ENCODE measurements around the gene HSD17B4.
"Not testable (repeated sequence)": the region's sequence is repeated elsewhere in the genome, so short reads cannot be mapped to it uniquely, and the experiment has no call there.

HSD17B4 gene

DNA sequence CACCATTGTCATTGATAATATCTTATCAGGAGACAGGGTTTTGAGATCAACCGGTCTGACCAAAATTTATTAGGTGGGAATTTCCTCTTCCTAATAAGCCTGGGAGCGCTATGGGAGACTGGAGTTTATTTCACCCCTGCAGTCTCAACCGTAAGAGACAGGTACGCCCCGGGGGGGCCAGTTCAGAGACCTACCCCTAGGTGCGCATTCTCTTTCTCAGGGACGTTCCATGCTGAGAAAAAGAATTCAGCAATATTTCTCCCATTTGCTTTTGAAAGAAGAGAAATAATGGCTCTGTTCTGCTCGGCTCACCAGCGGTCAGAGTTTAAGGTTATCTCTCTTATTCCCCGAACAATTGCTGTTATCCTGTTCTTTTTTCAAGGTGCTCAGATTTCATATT lies 28.3 kb downstream of the HSD17B4 start:
- DNase-seq (ENCODE audit: low read depth in 3 of 3) = not testable (repeated sequence)

DNA sequence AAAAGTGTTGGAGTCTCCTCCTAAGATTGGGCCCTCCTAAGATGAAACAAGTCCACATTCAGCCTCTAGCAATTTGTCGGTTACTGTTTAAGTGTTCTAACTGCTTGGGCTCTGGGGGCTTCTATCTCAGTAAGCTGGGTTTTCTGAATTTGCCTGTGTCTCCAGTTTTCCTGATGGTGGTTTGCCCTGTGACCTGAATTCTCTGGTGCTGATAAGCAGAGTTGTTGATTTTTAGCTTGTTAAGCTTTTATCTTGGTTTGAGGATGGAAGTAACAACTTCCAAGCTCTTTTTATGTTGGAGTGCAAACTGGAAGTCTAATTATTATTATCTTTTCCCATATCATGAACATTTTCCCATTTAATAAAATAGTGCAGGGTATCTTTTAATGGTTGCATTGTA lies 30.9 kb downstream of the HSD17B4 start:
- no peak for DNase-seq (ENCODE audit: low read depth in 3 of 3)

DNA sequence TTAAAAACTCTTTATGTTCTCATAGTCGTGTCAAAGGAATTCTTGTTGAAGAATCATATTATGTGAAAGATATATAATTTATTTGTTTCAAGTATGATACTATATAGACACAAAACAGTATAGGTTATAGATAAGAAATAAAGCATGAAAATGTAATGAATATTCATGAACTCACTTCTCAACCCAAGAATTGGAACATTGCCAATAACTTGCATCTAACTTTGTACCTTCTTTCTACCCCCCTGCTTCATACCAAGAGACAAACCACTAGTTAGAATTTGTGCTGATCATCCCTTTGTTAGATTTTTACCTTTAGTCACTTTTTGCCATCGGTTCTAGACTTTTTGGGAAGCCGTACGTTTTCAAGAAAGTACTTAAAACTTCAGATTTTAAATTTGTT lies 32.6 kb downstream of the HSD17B4 start:
- DNase-seq (ENCODE audit: low read depth in 3 of 3) = no peak

- no peak for DNase-seq (ENCODE audit: low read depth in 3 of 3)
These were observed 49.4 kb downstream of the HSD17B4 start for GRCh38 chr5:119501671-119502179.

DNA sequence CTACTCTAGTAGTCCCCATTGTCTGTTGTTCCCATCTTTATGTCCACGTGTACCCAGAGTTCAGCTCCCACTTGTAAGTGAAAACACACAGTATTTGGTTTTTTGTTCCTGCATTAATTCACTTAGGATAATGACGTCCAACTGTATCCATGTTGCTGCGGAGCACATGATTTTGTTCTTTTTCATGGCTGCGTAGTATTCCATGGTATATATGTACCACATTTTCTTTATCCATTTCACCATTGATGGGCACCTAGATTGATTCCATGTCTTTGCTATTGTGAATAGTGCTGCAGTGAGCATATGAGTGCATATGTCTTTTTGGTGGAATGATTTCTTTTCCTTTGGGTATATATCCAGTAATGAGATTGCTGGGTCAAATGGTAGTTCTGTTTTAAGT lies 51.6 kb downstream of the HSD17B4 start:
- DNase-seq (ENCODE audit: low read depth in 3 of 3) = not testable (repeated sequence)

DNA sequence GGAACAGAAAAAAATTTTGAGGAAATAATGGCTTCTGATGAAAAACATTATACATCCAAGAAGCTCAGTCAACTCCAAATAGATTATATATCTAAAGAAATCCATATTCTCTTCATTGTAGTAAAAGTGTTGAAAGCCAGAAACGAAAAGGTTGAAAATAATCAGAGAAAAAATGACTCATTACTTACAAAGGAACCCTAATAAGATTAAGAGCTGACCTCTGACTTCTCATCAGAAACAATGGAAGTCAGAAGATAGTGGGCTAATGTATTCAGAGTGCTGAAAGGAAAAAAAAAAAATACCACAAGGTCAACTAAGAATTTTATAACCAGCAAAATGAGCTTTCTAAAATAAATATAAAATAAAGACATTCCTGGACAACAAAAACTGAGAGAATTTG lies 60.0 kb downstream of the HSD17B4 start:
- no peak for DNase-seq (ENCODE audit: low read depth in 3 of 3)

DNA sequence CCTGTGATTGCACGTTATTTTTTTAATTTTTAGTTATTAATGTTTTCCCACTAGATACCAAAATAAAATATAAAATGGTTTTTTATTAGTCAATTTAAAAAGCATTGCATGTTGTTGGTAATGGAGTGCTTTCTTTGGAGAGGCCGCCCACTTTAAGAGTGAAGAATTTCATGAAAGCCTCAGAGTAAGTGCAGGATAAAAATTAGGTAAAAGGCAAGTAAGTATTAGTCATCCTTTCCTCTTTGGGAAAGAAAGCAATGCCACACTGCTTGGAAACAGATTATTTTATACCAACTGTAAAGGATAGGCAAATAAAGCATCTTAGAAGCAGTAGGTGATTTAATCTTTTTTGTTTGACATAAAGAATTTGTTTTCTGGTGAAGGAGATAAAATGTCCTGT lies 62.9 kb downstream of the HSD17B4 start:
- DNase-seq (ENCODE audit: low read depth in 3 of 3) = no peak

DNA sequence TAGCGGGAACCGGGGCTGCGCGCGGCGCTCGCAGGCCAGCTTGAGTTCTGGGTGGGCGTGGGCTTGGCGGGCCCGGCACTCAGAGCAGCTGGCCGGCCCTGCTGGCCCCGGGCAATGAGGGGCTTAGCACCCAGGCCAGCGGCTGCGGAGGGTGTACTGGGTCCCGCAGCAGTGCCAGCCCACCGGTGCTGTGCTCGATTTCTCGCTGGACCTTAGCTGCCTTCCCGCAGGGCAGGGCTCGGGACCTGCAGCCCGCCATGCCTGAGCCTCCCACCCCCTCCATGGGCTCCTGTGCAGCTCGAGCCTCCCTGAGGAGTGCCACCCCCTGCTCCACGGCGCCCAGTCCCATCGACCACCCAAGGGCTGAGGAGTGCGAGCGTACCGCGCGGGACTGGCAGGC lies 64.8 kb downstream of the HSD17B4 start:
- not testable (repeated sequence) for DNase-seq (ENCODE audit: low read depth in 3 of 3)

DNA sequence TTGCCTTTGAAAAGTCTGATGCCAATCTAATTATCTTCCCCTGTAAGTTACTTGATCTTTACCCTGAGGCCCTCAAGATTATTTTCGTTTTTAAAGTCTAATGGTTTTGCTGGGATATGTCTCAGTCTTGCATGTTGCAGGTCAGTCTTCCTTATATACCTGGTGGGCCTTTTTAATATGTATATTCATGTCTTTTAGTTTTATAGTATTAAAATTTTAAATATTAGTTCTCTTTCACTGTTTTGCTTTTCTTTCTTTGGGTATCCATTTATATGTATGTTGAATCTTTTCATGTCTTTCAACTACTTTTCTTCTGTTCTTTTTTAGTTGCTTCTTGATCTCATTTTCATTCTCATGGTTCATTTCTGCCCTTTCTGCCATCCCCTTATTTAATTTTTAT lies 68.9 kb downstream of the HSD17B4 start:
- DNase-seq (ENCODE audit: low read depth in 3 of 3) = no peak

DNA sequence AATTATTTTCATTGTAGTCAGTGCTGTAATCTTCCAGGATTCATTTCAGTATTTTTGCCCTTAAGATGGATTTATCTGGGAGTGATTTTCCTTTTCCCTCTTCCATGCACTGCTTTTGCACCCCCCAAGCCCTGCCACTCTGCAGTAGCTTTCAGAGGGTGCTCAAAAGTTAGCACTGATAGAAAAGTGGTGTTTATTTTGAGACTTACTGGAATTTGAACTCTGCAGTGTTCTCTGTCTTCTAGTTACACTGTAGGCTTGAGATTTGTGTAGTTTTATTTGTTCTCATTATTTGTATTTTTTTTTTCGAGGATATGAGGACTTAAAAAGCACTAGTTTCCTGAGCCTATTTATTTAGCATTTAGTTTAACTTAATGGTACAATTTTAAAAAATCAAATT lies 70.5 kb downstream of the HSD17B4 start:
- no peak for DNase-seq (ENCODE audit: low read depth in 3 of 3)

DNA sequence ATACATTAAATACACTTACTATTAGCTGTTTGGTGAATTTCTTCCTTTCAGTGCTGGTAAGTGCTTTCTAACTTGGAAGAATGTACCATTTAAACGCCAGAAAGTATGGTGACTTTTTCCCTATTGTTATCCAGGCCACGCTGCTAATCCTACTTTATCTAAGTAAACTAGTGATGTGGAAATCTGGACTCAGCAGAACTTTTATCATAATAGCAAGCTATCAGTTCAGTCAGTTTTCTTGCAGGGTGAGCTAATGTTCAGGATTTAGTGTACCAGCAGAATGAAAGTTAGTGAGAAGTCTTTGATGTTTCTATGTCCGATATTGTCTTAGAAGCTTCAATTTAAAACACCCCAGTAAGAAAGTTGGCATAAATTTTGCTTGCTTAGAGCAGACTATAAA lies 72.2 kb downstream of the HSD17B4 start:
- DNase-seq (ENCODE audit: low read depth in 3 of 3) = no peak

GRCh38 chr5:119527351-119527750 lies 75.1 kb downstream of the HSD17B4 start:
- no peak for DNase-seq (ENCODE audit: low read depth in 3 of 3)

GRCh38 chr5:119529811-119530210 lies 77.5 kb downstream of the HSD17B4 start:
- no peak for DNase-seq (ENCODE audit: low read depth in 3 of 3)

GRCh38 chr5:119532637-119533036 lies 80.3 kb downstream of the HSD17B4 start:
- no peak for DNase-seq (ENCODE audit: low read depth in 3 of 3)

- DNase-seq (ENCODE audit: low read depth in 3 of 3) = no peak
These were observed 85.4 kb downstream of the HSD17B4 start for GRCh38 chr5:119537704-119538103.

DNA sequence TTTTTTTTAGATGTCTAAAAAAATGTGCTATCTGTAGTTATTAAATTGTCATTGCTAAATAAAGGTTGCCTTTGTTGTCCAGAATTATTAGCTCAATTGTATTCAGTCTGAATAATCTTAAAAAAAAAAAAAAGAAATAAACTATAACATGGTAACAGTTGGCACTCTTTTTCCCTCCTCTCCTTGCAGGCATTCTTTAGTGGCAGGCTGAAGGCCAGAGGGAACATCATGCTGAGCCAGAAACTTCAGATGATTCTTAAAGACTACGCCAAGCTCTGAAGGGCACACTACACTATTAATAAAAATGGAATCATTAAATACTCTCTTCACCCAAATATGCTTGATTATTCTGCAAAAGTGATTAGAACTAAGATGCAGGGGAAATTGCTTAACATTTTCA lies 89.4 kb downstream of the HSD17B4 start:
- no peak for DNase-seq (ENCODE audit: low read depth in 3 of 3)

GRCh38 chr5:119551819-119552218 lies 99.5 kb downstream of the HSD17B4 start:
- no peak for DNase-seq (ENCODE audit: low read depth in 3 of 3)

GRCh38 chr5:119554597-119554996 lies 102.3 kb downstream of the HSD17B4 start:
- no peak for DNase-seq (ENCODE audit: low read depth in 3 of 3)

DNA sequence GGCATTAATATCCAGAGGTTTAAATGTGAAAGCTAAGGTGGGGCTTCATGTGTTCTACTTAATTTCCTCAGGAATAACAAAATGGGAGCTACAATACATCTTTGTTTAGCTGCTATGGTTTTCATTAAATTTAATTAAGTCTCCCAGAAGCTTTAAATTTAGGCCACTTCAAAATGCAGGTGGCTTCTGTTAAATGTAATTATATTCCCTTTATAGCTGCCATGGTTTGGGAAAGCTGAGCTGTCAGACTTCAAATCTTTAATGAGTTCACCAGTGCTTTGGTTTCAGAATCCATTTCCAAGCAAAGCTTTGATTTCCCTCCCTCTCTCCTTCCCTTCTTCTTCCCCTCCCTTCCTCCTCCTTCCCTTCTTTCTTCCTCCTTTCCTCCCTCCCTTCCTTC lies 118.6 kb downstream of the HSD17B4 start:
- DNase-seq (ENCODE audit: low read depth in 3 of 3) = no peak

- peak in 1 of 3 donors; percentile 14 for DNase-seq (ENCODE audit: low read depth in 3 of 3)
These were observed 126.6 kb downstream of the HSD17B4 start for GRCh38 chr5:119578937-119579336.

DNA sequence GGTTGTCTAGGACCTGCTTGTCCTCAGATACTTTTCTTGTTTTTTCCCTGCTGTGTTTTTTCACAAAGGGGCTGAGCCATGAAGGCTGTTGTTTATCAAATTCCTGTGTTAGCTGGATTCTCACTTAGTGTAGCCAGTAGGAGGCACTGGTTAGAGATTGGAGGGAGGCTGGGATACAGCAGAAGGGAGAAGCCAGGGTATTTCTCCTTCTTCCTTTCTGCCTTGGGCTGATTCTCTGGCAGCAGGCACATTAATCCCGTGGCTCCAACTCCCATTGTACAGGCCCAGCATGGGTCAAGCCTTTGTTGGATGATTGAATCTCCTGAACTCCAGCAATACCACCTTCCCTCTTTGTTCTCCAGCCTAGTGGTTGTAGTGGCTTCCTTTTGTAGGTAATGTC lies 130.7 kb downstream of the HSD17B4 start:
- no peak for DNase-seq (ENCODE audit: low read depth in 3 of 3)

DNA sequence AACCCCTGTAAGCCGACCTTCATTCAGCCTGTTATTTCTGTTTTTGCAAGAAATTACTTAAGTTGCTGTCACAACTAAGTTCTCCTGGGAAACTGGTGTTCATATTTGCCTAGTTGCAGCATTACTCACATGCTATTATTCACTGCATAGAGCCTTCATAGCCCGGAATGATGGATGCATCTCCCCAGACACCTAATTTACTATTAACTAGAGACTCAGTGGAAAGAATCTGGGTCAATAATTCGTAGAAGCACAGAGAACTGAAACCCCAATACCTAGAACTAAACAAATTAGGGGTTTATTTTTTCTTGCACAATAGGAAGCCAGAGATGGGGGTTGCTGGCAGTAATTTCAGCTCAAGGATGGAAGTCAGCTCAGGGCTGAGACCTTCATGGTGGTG lies 131.4 kb downstream of the HSD17B4 start:
- no peak for DNase-seq (ENCODE audit: low read depth in 3 of 3)

All from stimulated activated CD4-positive, alpha-beta T cell treated with anti-CD3 and anti-CD28 coated beads, TNF-alpha, amount 100 ng/mL, for 48 hours (primary cell).